LNCaP clone FGC (cell line): ENCODE results near the gene ZCWPW1.

ENCODE experiments used
- DNase-seq: peaks from one replicate; pipeline ENCODE4 v3.0.0-alpha.2; 2011; ENCODE audit warnings: low read depth
- H3K4me3 ChIP-seq: 2 replicates; pipeline ENCODE4 v1.5.1; 2011; ENCODE audit warnings: mild to moderate bottlenecking, low read depth, low read length, control low read depth
- CTCF ChIP-seq: IDR thresholded peaks from 2 replicates; pipeline ENCODE4 v1.5.1; 2012; ENCODE audit warnings: mild to moderate bottlenecking; ENCODE audit not compliant: control insufficient read depth, insufficient read depth; ENCODE audit errors: extremely low read depth

Gene ZCWPW1

GRCh38 chr7:100407285-100408180 lies 21.0 kb downstream of the ZCWPW1 start:
- H3K4me3 ChIP-seq, result no peak overlapping the region
- peak; percentile 83 for TF ChIP-seq CTCF
- peak; percentile 40 for DNase-seq

GRCh38 chr7:100406767-100407166 lies 21.7 kb downstream of the ZCWPW1 start:
- peak; percentile 59 for DNase-seq
- no peak for TF ChIP-seq CTCF
- H3K4me3 ChIP-seq, result no peak overlapping the region

GRCh38 chr7:100402241-100402640 lies 26.3 kb downstream of the ZCWPW1 start:
- H3K4me3 ChIP-seq, result no peak overlapping the region
- no peak for DNase-seq
- TF ChIP-seq CTCF, result no peak

GRCh38 chr7:100401811-100402210 lies 26.7 kb downstream of the ZCWPW1 start:
- DNase-seq, result no peak
- no peak overlapping the region for H3K4me3 ChIP-seq
- no peak for TF ChIP-seq CTCF

GRCh38 chr7:100400656-100401055 lies 27.8 kb downstream of the ZCWPW1 start:
- no peak overlapping the region for H3K4me3 ChIP-seq
- no peak for DNase-seq
- no peak for TF ChIP-seq CTCF

- DNase-seq, result no peak
- TF ChIP-seq CTCF, result no peak
Measured at GRCh38 chr7:100400041-100400440, 28.5 kb downstream of the ZCWPW1 start.

GRCh38 chr7:100398239-100398638 lies 30.3 kb downstream of the ZCWPW1 start:
- DNase-seq, result no peak
- H3K4me3 ChIP-seq, result no peak overlapping the region
- TF ChIP-seq CTCF, result no peak

More at GRCh38 chr7:100400041-100400440, 28.5 kb downstream of the ZCWPW1 start:
- no peak overlapping the region for H3K4me3 ChIP-seq
